Lower lobe of right lung (tissue), 2 donors: ENCODE measurements around the gene FBXW7. TPM values are rescaled to one million over a fixed set of nuclear protein-coding genes. Genes with fewer than 3 reads are reported as not detected.
A peak's percentile ranks its signal among the peaks of the same experiment; 100 is the strongest.

Experiments used
- ATAC-seq, 2 donors: fragments of 200-7000 bp; cut with Tn5 transposase; one replicate each; pipeline ENCODE4 v1.9.1; 2020 to 2022; ENCODE audit warnings: mild to moderate bottlenecking in 2 of 2, moderate library complexity in 2 of 2
- DNase-seq: peaks from one replicate; pipeline ENCODE4 v3.0.0-alpha.2; 2020
- H3K27ac ChIP-seq: fragments of 200-600 bp; one replicate; pipeline ENCODE4 v1.8.0; 2022
- H3K27me3 ChIP-seq: fragments of 200-600 bp; one replicate; pipeline ENCODE4 v1.8.0; 2022; ENCODE audit warnings: low read depth
- H3K36me3 ChIP-seq: fragments of 200-600 bp; one replicate; pipeline ENCODE4 v1.8.0; 2022; ENCODE audit warnings: mild to moderate bottlenecking
- H3K4me1 ChIP-seq: fragments of 200-600 bp; one replicate; pipeline ENCODE4 v1.8.0; 2022
- H3K4me3 ChIP-seq: fragments of 200-600 bp; one replicate; pipeline ENCODE4 v1.8.0; 2022; ENCODE audit warnings: mild to moderate bottlenecking
- H3K9me3 ChIP-seq: fragments of 200-600 bp; one replicate; pipeline ENCODE4 v1.8.0; 2022
- CTCF ChIP-seq: fragments of 200-600 bp; IDR thresholded peaks from one replicate; pipeline ENCODE4 v1.8.0; 2022; ENCODE audit warnings: antibody characterized with exemption, mild to moderate bottlenecking
- intact Hi-C: fragments of 100-400 bp; cut with DNase I; formaldehyde crosslinking; loops from one replicate; pipeline ENCODE4 v1.11.0; 2022
- total RNA-seq: library from RNA; stranded (reverse); fragmentation: NEBNext Ultra II Directional; extraction: Animal tissue kit (Norgen Biotek cat#: 25700); gene quantifications from one replicate; pipeline ENCODE4 v1.2.1, GENCODE V29; 2021
- donor health status: DM: no; HTN: yes; CAD: no; lungs with severe emphysema.

FBXW7 gene
- total RNA-seq, 1 donor from 2014 or later, result 39.6 TPM

GRCh38 chr4:152501846-152502536 lies 33.9 kb downstream of the FBXW7 start:
- DNase-seq, result no peak
- no peaks in the 10 kb centered on the region for H3K27me3 ChIP-seq
- peak in 1 of 2 donors; percentile 76 for ATAC-seq
- no peak overlapping the region for H3K27ac ChIP-seq
- no peaks in the 10 kb centered on the region for H3K36me3 ChIP-seq
- H3K4me1 ChIP-seq, result peaks cover 7% of the 10 kb centered on the region
- no peak overlapping the region for H3K4me3 ChIP-seq
- intact Hi-C loops, result no loop called here
- no peaks in the 10 kb centered on the region for H3K9me3 ChIP-seq
- no peak for TF ChIP-seq CTCF

- Histone ChIP-seq H3K36me3 (no peaks in the 10 kb centered on the region), H3K27me3 (no peaks in the 10 kb centered on the region), H3K4me1 (peaks cover 7% of the 10 kb centered on the region), H3K4me3 (no peak overlapping the region), H3K9me3 (no peaks in the 10 kb centered on the region), H3K27ac (no peak overlapping the region)
- peak; percentile 75 for TF ChIP-seq CTCF
- ATAC-seq (peak; percentile 79 to 92), DNase-seq (no peak)
- intact Hi-C loops, result no loop called here
Observed at GRCh38 chr4:152500800-152501434, 35.0 kb downstream of the FBXW7 start.

- DNase-seq (no peak), ATAC-seq (no peak)
- no peak for TF ChIP-seq CTCF
- Histone ChIP-seq H3K4me1 (peaks cover 7% of the 10 kb centered on the region), H3K27ac (no peak overlapping the region), H3K27me3 (no peaks in the 10 kb centered on the region), H3K36me3 (no peaks in the 10 kb centered on the region), H3K4me3 (no peak overlapping the region), H3K9me3 (no peaks in the 10 kb centered on the region)
- intact Hi-C loops, result no loop called here
Observed at GRCh38 chr4:152500275-152500674, 35.6 kb downstream of the FBXW7 start.

- Histone ChIP-seq H3K4me3 (no peak overlapping the region), H3K27ac (no peak overlapping the region), H3K27me3 (no peaks in the 10 kb centered on the region), H3K9me3 (no peaks in the 10 kb centered on the region), H3K36me3 (no peaks in the 10 kb centered on the region), H3K4me1 (peaks cover 7% of the 10 kb centered on the region)
- no peak for TF ChIP-seq CTCF
- intact Hi-C loops, result no loop called here
- ATAC-seq (no peak), DNase-seq (no peak)
Observed at GRCh38 chr4:152499344-152499743, 36.5 kb downstream of the FBXW7 start.

- no peaks in the 10 kb centered on the region for H3K27me3 ChIP-seq
- ATAC-seq (no peak), DNase-seq (no peak)
- H3K4me3 ChIP-seq, result no peak overlapping the region
- no peak for TF ChIP-seq CTCF
- no peaks in the 10 kb centered on the region for H3K9me3 ChIP-seq
- no peak overlapping the region for H3K27ac ChIP-seq
- intact Hi-C loops, result no loop called here
- no peaks in the 10 kb centered on the region for H3K36me3 ChIP-seq
- peaks cover 6% of the 10 kb centered on the region for H3K4me1 ChIP-seq
Observed at GRCh38 chr4:152494020-152494419, 41.9 kb downstream of the FBXW7 start.
